Esophagus muscularis mucosa (tissue), 4 donors: ENCODE results near the gene DKK2. TPM values are rescaled to one million over a fixed set of nuclear protein-coding genes. Genes with fewer than 3 reads are reported as not detected.

Experiments
- DNase-seq: peaks from one replicate; pipeline ENCODE4 v3.0.0-alpha.2; 2017; ENCODE audit errors: extremely low spot score
- H3K27ac ChIP-seq, 4 donors: fragments of 200-600 bp; sonication (generic); replicated peaks in 1 of 4; 1 replicate in 3 of 4; 2 replicates in 1 of 4; pipeline ENCODE4 v1.5.1; 2016 to 2019; ENCODE audit warnings: mild to moderate bottlenecking in 1 of 4
- H3K27me3 ChIP-seq, 4 donors: fragments of 200-600 bp; sonication (generic); one replicate each; pipeline versions ENCODE4 v1.5.1 to v1.6.0; 2016 to 2019
- H3K36me3 ChIP-seq, 4 donors: fragments of 200-600 bp; sonication (generic); one replicate each; pipeline ENCODE4 v1.5.1; 2016 to 2019
- H3K4me1 ChIP-seq, 4 donors: fragments of 200-600 bp; sonication (generic); one replicate each; pipeline ENCODE4 v1.5.1; 2016 to 2019
- H3K4me3 ChIP-seq, 4 donors: fragments of 200-600 bp; sonication (generic); 1 replicate in 2 of 4; 2 replicates in 2 of 4; pipeline ENCODE4 v1.5.1; 2016 to 2019; ENCODE audit warnings: mild to moderate bottlenecking in 4 of 4, moderate library complexity in 1 of 4
- H3K9me3 ChIP-seq, 4 donors: fragments of 200-600 bp; sonication (generic); 1 replicate in 3 of 4; 2 replicates in 1 of 4; pipeline ENCODE4 v1.5.1; 2016 to 2019
- EP300 ChIP-seq: sonication (generic); formaldehyde crosslinking; IDR thresholded peaks from one replicate; pipeline ENCODE4 v1.6.1; 2017; ENCODE audit warnings: antibody characterized with exemption
- POLR2A ChIP-seq: fragments of 450-650 bp; IDR thresholded peaks from one replicate; pipeline ENCODE4 v1.6.1; 2017; ENCODE audit warnings: antibody characterized with exemption, moderate library complexity, mild to moderate bottlenecking, low read depth
- POLR2AphosphoS5 ChIP-seq, 2 donors: sonication (generic); formaldehyde crosslinking; IDR thresholded peaks; one replicate each; pipeline ENCODE4 v1.6.1; 2017; ENCODE audit warnings: antibody characterized with exemption in 2 of 2
- WGBS: methylation state at CpG from one replicate; pipeline ENCODE4 v1.1.5; 2018; 5-methylcytosine and 5-hydroxymethylcytosine counted together
- intact Hi-C: fragments of 100-400 bp; cut with DNase I; formaldehyde crosslinking; loops from one replicate; pipeline ENCODE4 v1.15.1; 2023
- total RNA-seq, 4 donors: library from RNA; depleted of rRNA; stranded (reverse); fragments of >200 nt; gene quantifications; one replicate each; pipeline versions ENCODE4 v1.1.0 to v1.2.1, GENCODE V29; 2016
- TF ChIP-seq, protein P1 (sequence below), 3 experiments: fragments of 200-600 bp in 2 of 3; fragments of 450-650 bp in 1 of 3; sonication (generic) in 2 of 3; IDR thresholded peaks; one replicate each; pipeline ENCODE4 v1.5.1; 2017 to 2019; ENCODE audit warnings: antibody characterized with exemption in 3 of 3, mild to moderate bottlenecking in 2 of 3, moderate library complexity in 1 of 3

The DKK2 gene
- total RNA-seq, 4 donors from 2014 or later: 0.52 to 1.8 (median 0.70) TPM

DNA sequence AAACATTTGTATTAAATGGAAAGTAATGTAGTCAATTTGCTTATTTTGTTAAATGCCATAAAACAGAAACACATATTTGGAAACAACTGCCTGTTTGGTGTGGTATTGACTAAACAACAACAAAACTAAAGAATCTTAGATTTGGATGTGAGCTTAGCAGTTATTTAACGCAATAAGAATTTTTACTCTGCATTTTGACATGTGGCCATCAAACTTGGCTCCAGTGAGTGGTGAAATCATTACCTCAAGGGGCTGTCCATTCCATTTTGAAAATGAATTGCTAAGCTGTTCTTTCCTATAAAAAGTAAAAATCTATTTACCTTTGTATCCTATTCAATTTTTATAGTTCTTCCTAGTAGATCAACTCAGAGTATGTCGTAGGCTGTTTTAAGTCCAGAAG, 84.2 kb downstream of the DKK2 start:
- H3K4me1 ChIP-seq: no peaks in the 10 kb centered on the region
- 94% methylated on average over 2 of the region's 2 CpGs for whole genome bisulfite sequencing
- no peak overlapping the region for H3K4me3 ChIP-seq
- DNase-seq: no peak
- no peaks in the 10 kb centered on the region for H3K36me3 ChIP-seq
- TF ChIP-seq, protein P1, sequence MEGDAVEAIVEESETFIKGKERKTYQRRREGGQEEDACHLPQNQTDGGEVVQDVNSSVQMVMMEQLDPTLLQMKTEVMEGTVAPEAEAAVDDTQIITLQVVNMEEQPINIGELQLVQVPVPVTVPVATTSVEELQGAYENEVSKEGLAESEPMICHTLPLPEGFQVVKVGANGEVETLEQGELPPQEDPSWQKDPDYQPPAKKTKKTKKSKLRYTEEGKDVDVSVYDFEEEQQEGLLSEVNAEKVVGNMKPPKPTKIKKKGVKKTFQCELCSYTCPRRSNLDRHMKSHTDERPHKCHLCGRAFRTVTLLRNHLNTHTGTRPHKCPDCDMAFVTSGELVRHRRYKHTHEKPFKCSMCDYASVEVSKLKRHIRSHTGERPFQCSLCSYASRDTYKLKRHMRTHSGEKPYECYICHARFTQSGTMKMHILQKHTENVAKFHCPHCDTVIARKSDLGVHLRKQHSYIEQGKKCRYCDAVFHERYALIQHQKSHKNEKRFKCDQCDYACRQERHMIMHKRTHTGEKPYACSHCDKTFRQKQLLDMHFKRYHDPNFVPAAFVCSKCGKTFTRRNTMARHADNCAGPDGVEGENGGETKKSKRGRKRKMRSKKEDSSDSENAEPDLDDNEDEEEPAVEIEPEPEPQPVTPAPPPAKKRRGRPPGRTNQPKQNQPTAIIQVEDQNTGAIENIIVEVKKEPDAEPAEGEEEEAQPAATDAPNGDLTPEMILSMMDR (IDR thresholded peaks at IDR 0.05): no peak
- TF ChIP-seq POLR2AphosphoS5 (IDR thresholded peaks at IDR 0.05) (no peak), POLR2A (no peak), EP300 (no peak)
- no peak overlapping the region for H3K27ac ChIP-seq
- intact Hi-C loops: no loop called here
- no peaks in the 10 kb centered on the region for H3K27me3 ChIP-seq
- H3K9me3 ChIP-seq: no peaks in the 10 kb centered on the region

DNA sequence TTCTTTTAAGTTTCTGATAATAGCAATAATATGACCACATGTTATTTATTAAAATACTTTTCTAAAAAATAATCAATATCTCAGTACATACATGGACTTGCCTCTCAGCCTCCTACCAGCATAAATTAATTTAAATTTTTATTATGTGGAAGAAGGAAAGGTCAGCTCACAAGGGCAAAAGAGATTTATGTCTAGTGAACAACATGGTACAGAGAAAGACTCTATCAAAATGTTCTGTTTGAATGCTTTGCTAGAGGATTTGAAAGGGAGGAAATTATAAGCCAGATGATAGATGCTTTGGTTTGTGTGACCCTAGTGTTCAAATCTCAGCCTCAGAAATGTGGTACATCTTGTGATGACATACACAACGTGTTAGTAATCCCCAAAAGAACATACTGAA, 94.3 kb downstream of the DKK2 start:
- DNase-seq: no peak
- Histone ChIP-seq H3K27me3 (no peaks in the 10 kb centered on the region), H3K36me3 (no peaks in the 10 kb centered on the region), H3K27ac (no peak overlapping the region), H3K9me3 (no peaks in the 10 kb centered on the region), H3K4me1 (no peaks in the 10 kb centered on the region), H3K4me3 (no peak overlapping the region)
- intact Hi-C loops: no loop called here
- TF ChIP-seq, protein P1 (IDR thresholded peaks at IDR 0.05): no peak
- TF ChIP-seq EP300: no peak
- TF ChIP-seq POLR2AphosphoS5 (IDR thresholded peaks at IDR 0.05): no peak
- no peak for TF ChIP-seq POLR2A
- WGBS: 56% methylated on average over 1 of the region's 1 CpG

DNA sequence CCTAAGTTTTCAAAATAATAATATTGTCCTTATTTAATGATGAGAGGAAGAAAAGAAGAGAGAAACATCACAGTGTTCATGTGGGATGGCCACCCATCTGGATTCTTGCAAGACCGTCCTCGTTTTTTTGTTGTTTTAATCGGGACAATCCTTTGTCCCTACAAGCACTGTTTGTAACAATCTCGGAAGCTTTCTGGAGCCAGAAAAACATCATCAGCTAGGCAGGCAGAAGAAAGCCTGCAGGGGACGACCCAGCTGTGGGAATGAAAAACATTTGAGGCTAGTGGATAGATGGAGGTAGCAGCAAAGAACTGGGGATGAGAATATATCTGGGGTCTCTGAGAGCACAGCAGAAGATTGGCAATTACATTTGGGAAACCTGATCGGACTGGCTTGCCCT, 105.6 kb downstream of the DKK2 start:
- Histone ChIP-seq H3K4me1 (no peaks in the 10 kb centered on the region), H3K27me3 (no peaks in the 10 kb centered on the region), H3K36me3 (no peaks in the 10 kb centered on the region), H3K9me3 (no peaks in the 10 kb centered on the region), H3K4me3 (no peak overlapping the region), H3K27ac (no peak overlapping the region)
- 62% methylated on average over 6 of the region's 6 CpGs for WGBS
- intact Hi-C loops: no loop called here
- TF ChIP-seq EP300 (no peak), POLR2AphosphoS5 (IDR thresholded peaks at IDR 0.05) (no peak), POLR2A (no peak)
- TF ChIP-seq, protein P1 (IDR thresholded peaks at IDR 0.05): no peak
- DNase-seq: no peak

DNA sequence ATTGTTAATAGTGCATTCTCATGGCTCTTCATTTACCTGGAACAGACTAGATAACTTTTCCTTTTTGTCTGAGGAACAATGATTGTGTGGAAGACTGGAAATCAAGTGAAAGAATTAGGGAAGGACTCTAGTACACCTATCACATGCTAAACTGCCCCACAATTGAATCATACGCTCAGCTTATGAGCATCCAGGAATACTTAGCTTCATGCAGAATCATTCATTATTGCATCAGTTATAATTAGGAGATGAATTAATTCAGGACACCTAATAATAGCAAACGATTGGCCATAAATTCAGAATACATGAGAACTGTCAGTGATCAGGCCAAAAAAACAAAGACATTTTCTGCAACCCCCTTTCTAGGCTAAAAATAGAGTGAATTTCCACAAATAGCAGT, 106.9 kb downstream of the DKK2 start:
- intact Hi-C loops: no loop called here

DNA sequence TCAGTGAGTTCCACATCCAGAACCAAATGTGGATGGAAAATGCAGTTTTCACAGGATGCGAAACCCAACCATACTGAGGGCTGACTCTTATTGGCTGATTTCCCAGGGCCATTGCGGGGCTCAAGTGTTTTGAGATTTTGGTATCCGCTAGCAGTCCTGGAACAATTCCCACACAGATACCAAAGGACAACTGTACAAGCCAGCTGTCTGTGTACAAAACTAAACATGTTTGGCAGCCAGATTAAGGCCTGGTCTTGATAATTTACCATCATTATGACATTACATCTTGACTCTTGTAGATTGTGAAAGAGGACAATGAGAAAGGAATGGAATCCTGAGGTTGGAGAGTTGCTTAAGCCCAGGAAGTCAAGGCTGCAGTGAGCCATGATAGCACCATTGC, 121.9 kb downstream of the DKK2 start:
- no peak overlapping the region for H3K4me3 ChIP-seq
- no peak for DNase-seq
- TF ChIP-seq EP300 (no peak), POLR2AphosphoS5 (IDR thresholded peaks at IDR 0.05) (no peak), POLR2A (no peak)
- TF ChIP-seq, protein P1 (IDR thresholded peaks at IDR 0.05): no peak
- intact Hi-C loops: no loop called here
- 85% methylated on average over 3 of the region's 3 CpGs for WGBS
- H3K4me1 ChIP-seq: no peaks in the 10 kb centered on the region
- H3K27me3 ChIP-seq: no peaks in the 10 kb centered on the region
- no peaks in the 10 kb centered on the region for H3K9me3 ChIP-seq
- no peak overlapping the region for H3K27ac ChIP-seq
- no peaks in the 10 kb centered on the region for H3K36me3 ChIP-seq

More for the DNA sequence above, 106.9 kb downstream of the DKK2 start:
- 68% methylated on average over 2 of the region's 2 CpGs for WGBS
- H3K4me3 ChIP-seq: no peak overlapping the region
- no peak for DNase-seq
- H3K4me1 ChIP-seq: no peaks in the 10 kb centered on the region
- TF ChIP-seq EP300 (no peak), POLR2A (no peak), POLR2AphosphoS5 (IDR thresholded peaks at IDR 0.05) (no peak)
- TF ChIP-seq, protein P1 (IDR thresholded peaks at IDR 0.05): no peak
- H3K27me3 ChIP-seq: no peaks in the 10 kb centered on the region
- no peaks in the 10 kb centered on the region for H3K36me3 ChIP-seq
- no peak overlapping the region for H3K27ac ChIP-seq
- H3K9me3 ChIP-seq: no peaks in the 10 kb centered on the region
